PC-3 (cell line): ENCODE results near the gene UBE2H.

Experiments used
- CTCF ChIP-seq: fragments of 300-600 bp; sonication (generic); conservative IDR thresholded peaks from 2 replicates; pipeline ENCODE4 v1.5.1; 2017; ENCODE audit warnings: antibody characterized with exemption, low read depth, mild to moderate bottlenecking, low read length
- EZH2 ChIP-seq: fragments of 300-600 bp; sonication (generic); IDR thresholded peaks from one replicate; pipeline ENCODE4 v1.6.1; 2017; ENCODE audit warnings: antibody characterized with exemption, mild to moderate bottlenecking, low read length; ENCODE audit not compliant: unreplicated experiment

DNA sequence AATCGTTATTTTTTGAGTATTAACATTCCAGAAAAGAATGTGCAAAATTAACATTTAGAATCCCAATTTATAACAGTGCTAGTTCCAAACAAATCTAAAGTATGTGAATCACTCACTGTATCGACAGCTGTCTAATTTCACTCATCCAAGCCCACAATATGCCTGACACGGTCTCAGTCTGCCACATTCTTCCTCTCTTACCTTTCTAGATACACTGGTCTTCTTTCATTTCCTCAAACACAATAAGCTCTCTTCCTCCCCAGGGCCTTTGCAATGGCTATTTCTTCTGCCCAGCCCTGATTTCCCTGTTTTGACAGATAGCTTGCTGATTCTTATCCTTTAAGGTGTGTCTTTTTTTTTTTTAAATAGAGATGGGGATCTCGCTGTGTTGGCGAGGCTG is 48.8 kb downstream of the UBE2H start:
- no peak for TF ChIP-seq CTCF
- TF ChIP-seq EZH2: no peak
